Measurements from ENCODE around the gene LILRA6.
"Not testable (repeated sequence)": the region's sequence is repeated elsewhere in the genome, so short reads cannot be mapped to it uniquely, and the experiment has no call there.

LILRA6 gene

DNA sequence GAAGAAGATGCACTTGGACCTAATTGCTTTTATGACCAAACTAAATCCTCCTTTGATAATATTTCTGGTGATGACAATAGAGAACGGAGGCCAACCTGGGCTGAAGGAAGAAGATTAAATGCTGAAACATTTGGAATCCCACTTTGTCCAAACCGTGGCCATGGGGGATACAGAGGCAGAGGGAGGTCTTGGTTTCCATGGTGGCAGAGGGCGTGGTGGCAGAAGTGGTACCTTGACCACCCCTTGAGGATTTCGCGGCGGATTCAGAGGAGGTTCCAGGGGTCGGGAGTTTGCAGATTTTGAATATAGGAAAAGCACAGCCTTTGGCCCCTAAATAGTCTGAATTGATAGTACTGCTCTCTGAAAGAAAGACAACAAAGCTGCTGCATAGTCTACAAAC lies 12.6 kb downstream of the LILRA6 start:
- DNase-seq (ENCODE audit: low read depth) = no peak
- H3K4me3 ChIP-seq (ENCODE audit: low read depth, low read length) = no peak overlapping the region
- TF ChIP-seq, protein P1, sequence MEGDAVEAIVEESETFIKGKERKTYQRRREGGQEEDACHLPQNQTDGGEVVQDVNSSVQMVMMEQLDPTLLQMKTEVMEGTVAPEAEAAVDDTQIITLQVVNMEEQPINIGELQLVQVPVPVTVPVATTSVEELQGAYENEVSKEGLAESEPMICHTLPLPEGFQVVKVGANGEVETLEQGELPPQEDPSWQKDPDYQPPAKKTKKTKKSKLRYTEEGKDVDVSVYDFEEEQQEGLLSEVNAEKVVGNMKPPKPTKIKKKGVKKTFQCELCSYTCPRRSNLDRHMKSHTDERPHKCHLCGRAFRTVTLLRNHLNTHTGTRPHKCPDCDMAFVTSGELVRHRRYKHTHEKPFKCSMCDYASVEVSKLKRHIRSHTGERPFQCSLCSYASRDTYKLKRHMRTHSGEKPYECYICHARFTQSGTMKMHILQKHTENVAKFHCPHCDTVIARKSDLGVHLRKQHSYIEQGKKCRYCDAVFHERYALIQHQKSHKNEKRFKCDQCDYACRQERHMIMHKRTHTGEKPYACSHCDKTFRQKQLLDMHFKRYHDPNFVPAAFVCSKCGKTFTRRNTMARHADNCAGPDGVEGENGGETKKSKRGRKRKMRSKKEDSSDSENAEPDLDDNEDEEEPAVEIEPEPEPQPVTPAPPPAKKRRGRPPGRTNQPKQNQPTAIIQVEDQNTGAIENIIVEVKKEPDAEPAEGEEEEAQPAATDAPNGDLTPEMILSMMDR (conservative IDR thresholded peaks at IDR 0.05; ENCODE audit: low read depth, low read length) = no peak

DNA sequence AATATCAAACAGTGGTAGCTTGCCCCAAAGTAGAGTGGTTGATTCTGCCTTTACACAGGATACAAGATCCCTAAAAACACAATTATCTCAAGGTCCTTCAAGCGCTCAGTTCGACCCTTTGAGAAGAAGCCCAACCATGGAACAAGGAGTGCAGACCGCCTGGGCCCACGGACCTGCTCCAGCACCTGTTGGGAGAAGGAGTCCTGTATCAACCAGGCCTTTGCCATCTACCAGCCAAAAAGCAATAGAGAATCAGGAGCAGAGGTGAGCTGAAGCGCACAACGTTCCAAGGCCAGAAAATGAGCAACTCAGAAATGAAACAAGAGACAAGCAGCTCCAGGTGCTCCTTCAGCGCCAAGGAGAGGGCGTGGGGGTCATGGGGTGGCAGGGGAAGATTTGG lies 13.4 kb downstream of the LILRA6 start:
- no peak overlapping the region for H3K4me3 ChIP-seq (ENCODE audit: low read depth, low read length)
- TF ChIP-seq, protein P1 (conservative IDR thresholded peaks at IDR 0.05; ENCODE audit: low read depth, low read length) = no peak
- no peak for DNase-seq (ENCODE audit: low read depth)

DNA sequence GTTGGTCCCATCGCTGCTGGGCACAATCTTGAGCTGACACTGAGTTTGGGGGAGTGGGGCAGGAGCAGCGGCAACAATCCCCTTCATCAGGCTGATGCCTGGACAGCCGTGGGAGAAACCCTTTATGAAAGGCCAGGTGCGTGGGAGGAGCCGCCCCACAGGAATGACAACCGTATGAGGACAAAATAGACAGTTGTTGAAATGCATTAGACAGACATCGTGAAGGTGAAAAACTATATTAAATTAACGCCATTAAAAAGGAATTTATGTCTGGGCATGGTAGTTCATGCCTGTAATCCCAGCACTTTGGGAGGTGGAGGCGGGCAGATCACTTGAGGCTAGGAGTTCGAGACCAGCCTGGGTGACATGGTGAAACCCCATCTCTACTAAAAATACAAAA lies 18.0 kb downstream of the LILRA6 start:
- DNase-seq (ENCODE audit: low read depth); H3K4me3 ChIP-seq (ENCODE audit: low read depth, low read length): not testable (repeated sequence)

DNA sequence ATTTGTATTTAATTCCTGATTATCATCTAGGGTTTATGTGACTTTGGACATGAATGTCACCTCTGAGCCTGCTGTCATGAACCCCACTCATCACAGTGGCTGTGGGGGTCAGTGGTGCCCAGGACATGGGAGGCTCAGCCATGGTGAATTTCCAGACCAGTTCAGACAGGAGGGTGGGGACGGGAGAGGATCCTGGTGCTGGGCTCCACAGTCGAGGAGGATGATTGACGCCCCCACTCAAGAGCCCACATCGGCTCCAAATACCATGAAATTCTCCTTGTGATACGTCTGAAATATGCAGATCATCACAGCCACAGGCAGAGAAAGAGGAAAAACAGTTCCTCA lies 18.7 kb downstream of the LILRA6 start:
- DNase-seq (ENCODE audit: low read depth); H3K4me3 ChIP-seq (ENCODE audit: low read depth, low read length): not testable (repeated sequence)

DNA sequence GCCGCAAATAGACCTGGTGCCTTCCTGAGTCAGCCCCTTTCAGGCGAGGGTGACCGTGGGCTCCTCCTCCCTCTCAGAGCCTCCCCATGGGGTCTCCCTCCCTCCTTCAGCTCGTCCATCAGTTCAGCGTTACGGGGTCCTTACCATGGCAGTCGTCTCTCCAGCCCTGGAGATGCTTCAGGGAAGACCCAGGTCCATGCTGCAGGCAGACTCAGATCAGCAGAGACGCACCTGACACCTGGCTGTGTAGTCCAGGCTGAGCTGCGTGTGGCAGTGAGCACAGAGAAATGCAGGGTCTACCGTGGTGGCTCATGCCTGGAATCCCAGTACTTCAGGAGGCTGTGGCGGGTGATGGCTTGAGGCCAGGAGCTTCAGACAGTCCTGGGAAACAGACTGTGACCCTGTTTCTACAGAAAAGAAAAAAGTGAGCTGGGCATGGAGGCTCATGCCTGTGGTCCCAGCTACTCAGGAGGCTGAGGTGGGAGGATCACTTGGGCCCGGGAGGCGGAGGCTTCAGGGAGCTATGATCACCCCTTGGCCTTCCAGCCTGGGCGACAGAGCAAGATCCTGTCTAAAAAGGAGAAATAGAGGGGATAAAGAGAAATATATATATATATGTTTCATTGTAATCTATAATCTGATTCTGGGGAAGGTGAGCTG lies 19.2 kb downstream of the LILRA6 start:
- H3K4me3 ChIP-seq (ENCODE audit: low read depth, low read length); DNase-seq (ENCODE audit: low read depth): not testable (repeated sequence)

DNA sequence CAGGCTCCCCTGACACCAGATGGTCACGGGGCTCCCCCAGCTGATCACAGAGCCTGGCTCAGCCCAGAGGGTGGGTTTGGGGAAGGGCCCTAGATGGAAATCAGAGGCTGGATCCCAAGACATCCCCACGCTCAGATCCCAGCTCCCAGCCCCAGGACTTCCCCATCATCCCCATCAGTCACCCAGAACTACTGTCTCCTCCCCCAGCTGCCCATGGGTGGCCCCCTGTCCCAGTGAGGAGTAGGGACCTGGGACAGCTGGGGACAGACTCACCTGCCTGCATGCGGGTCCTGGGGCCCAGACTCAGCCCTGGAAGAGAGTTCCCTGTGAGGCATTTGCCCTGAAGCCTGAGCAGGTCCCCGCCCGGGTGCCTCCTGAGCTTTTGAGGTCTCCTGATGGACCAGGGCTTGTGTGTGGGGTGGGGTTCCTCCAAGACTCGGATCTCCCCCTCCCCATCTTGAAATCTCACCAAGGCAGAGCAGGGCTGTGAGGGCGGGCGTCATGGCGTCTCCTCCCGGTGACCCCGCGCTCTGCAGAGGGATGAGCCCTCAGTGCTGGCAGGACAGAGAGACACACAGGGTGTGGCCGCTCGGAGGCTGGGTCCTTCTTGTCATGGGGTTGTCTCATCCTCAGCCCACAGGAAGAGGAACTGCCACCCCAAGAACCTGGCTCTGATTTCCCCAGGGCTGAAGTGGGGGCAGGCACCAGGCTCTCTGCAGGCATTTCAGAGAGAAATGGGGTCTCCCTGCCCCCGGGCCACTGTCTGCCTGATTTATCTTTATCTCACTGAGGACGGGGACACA lies 19.9 kb downstream of the LILRA6 start, which contains the start of gene LILRB3:
TSS of gene LILRB3 (minus strand) at position 534 of the 803 bp plus-strand sequence. CDS start at position 503, 31 bp downstream.
- not testable (repeated sequence) for H3K4me3 ChIP-seq (ENCODE audit: low read depth, low read length); DNase-seq (ENCODE audit: low read depth)

DNA sequence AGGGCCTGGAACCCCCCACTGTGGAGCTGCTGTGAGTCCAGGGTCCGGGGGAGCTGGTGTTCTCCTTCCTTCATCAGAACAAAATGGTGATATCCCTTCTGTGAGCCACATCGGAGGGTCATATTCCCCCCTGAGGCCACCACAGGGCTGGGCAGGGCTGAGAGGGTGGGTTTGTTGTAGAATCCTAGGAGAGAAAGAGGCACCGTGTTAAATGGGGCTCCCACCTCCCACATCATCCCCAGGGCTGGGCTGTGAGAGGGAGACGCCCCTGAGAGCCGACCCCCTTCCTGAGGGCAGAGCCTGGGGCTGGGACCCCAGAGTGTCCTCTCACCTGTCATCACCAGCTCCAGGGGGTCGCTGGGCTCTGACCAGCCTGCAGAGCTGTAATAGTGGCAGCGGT lies 20.6 kb downstream of the LILRA6 start:
- not testable (repeated sequence) for DNase-seq (ENCODE audit: low read depth); H3K4me3 ChIP-seq (ENCODE audit: low read depth, low read length)

DNA sequence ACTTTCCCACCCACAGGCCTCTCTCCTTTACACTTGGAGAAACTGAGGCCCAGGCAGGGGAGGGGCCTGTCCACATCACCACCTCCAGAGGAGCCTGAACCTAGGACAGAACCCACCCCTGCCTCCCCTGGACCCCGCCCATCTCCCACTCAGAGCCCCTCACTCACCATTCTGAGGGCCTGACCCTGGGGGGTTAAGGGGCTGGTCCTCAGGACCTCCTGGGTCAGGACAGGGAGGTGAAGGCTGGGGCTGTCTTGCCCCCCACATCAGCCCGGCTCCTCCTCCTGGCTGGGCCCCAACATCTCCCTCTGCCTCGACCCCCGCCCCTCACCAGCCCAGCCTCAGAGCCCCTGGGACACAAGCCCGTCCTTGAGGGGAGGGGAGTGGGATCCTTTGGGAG lies 22.9 kb downstream of the LILRA6 start:
- DNase-seq (ENCODE audit: low read depth); H3K4me3 ChIP-seq (ENCODE audit: low read depth, low read length): not testable (repeated sequence)

DNA sequence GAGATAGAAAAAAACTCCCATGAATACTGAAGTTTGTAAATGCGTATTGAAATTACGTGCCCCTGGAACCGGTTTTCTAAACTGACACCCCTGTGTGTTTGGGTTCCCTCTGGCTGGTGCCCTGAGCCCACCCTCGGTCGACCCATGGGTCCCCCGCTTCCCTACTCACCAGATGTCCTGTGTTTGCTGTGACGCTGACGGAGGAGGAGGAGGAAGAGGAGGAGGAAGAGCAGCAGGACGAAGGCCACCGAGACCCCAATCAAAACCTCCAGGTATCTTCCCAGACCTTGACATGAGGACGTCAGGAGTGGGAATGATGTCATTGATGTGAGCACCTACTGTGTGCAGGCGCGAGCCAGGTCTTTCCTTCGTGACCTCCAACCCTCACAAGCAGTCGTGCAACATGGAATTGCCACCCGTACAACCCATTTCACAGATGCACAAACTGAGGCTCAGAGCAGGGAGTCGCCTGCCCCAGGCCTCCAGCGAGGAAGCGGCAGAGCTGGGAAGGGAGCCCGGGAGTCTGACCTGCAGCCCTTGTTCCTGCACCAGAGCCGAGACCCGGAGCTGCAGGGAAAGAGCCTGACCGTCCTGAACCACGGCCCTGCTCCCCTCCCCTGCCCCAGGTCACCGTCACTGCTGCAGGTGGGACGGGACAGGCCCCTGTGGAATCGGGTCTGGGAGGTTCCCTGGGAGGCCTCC lies 23.5 kb downstream of the LILRA6 start:
- no peak overlapping the region for H3K4me3 ChIP-seq (ENCODE audit: low read depth, low read length)
- TF ChIP-seq, protein P1 (conservative IDR thresholded peaks at IDR 0.05; ENCODE audit: low read depth, low read length) = no peak

DNA sequence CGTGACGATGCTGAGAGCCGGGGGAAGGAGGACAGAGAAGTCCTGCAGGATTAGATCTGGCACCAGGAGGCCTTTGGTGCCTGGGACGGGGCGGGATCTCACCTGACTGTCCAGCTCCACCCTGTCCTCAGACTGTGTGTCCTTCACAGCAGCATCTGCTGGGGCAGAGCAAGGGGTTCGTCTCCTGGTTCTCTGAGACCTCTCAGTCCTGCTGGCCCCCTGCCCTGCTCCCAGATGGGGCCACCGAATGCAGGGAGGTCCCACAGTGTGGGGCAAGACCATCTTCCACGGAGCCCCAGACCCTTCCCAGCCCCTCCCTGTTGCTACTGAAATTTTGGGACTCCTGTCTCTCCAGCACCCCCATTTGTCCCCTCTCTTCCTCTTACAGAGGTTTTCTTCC lies 24.3 kb downstream of the LILRA6 start:
- TF ChIP-seq, protein P1 (conservative IDR thresholded peaks at IDR 0.05; ENCODE audit: low read depth, low read length) = no peak
- H3K4me3 ChIP-seq (ENCODE audit: low read depth, low read length) = no peak overlapping the region
- no peak for DNase-seq (ENCODE audit: low read depth)

More for the DNA sequence above, 23.5 kb downstream of the LILRA6 start:
- no peak for DNase-seq (ENCODE audit: low read depth)

DNA sequence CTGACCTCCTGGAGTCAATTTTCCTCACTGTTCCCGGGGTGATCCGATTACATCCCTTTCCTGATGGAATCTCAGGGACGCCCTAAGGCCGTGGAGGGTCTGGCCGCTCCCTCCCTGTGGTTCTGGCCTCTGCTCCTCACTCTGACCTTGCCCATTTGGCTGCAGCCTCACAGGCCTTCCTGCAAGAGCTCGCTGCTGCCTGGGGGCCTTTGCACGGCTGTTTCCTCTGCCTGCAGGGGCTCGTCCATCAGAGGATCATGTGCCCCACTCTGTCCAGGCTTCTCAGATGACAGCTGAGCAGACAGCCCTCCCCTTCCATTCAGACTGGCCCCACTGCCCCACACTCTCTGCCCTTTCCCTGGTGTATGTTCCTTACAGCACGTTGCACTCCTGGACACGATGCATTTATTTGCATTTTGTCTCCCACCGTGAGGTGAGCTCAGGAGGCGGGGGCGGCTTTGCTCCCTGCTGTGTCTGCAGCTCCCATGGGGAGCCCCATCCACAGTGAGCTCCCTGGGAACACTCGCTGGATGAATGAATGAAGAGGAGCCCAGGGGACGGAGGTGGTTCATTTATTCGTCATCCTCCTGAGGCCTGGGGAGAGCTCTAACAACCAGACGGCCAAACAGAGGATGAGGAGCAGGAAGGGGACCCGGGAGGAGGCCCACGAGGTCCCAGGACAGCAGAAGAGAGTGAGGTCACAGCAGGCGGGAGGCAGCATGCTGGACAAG lies 24.9 kb downstream of the LILRA6 start:
- DNase-seq (ENCODE audit: low read depth) = peak; percentile 37
- not testable (repeated sequence) for H3K4me3 ChIP-seq (ENCODE audit: low read depth, low read length)
